ENCODE data around the gene ARHGEF3.

ARHGEF3 gene

DNA sequence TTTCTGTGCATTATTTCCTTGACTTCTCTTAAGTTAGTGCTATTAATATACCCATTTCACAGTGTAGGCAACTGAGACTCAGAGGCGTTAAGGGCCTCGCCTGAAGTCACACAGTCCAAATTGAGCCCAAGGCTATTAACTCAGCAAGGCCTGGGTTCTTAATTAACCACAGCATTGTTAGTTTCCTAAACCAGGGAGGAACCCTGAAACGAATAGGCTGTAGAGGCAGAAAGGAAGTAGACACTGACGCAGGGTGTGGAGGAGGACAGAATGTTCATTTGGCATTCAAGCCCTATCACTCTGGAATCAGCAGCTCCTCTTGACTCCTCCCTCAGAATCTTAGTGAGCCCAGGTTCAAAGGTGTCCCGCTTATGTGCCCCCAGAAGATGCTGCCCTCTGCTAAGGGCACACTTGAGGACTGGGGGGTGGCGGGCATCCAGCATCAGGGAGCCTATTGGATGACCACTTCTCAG, 13.9 kb downstream of the ARHGEF3 start:
- peak; percentile 47 for DNase-seq (ENCODE audit: low read depth)
- H3K4me3 ChIP-seq (ENCODE audit: low read depth, low read length) = no peak overlapping the region
- TF ChIP-seq, protein P1, sequence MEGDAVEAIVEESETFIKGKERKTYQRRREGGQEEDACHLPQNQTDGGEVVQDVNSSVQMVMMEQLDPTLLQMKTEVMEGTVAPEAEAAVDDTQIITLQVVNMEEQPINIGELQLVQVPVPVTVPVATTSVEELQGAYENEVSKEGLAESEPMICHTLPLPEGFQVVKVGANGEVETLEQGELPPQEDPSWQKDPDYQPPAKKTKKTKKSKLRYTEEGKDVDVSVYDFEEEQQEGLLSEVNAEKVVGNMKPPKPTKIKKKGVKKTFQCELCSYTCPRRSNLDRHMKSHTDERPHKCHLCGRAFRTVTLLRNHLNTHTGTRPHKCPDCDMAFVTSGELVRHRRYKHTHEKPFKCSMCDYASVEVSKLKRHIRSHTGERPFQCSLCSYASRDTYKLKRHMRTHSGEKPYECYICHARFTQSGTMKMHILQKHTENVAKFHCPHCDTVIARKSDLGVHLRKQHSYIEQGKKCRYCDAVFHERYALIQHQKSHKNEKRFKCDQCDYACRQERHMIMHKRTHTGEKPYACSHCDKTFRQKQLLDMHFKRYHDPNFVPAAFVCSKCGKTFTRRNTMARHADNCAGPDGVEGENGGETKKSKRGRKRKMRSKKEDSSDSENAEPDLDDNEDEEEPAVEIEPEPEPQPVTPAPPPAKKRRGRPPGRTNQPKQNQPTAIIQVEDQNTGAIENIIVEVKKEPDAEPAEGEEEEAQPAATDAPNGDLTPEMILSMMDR (IDR thresholded peaks at IDR 0.05; ENCODE audit: low read depth, low read length) = no peak
- TF ChIP-seq MYC (IDR thresholded peaks at IDR 0.05; ENCODE audit: low read depth, low read length) (no peak), POLR2A (IDR thresholded peaks at IDR 0.05; ENCODE audit: extremely low read depth, insufficient read length) (no peak)
- TF ChIP-seq, protein P2, sequence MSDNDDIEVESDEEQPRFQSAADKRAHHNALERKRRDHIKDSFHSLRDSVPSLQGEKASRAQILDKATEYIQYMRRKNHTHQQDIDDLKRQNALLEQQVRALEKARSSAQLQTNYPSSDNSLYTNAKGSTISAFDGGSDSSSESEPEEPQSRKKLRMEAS (IDR thresholded peaks at IDR 0.05; ENCODE audit: low read depth, low read length) = no peak

DNA sequence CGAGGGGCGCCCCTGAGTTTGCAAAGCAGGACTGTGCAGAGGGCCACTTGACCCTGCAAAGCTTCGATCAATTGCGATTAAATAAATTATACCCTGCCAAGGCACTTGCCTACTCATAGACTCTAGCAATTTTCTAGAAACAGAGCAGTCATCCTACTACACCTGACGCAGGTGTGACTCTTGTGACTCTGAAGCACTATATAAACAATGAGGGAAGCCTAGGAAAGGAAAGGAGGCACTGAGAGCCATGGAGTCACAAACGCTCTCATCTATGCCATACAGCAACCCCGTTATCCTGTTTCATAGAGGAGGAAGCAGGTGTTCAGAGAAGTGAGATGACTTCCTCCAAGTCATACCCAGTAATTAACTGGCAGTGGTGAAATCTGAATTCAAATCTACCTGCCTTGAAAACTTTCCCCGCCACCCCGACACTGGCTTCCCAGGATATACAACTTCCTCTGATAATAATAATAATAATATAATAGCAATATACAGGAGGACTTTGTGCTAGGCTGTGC, 14.4 kb downstream of the ARHGEF3 start:
- H3K4me3 ChIP-seq (ENCODE audit: low read depth, low read length) = no peak overlapping the region
- TF ChIP-seq MYC (IDR thresholded peaks at IDR 0.05; ENCODE audit: low read depth, low read length) (no peak), POLR2A (IDR thresholded peaks at IDR 0.05; ENCODE audit: extremely low read depth, insufficient read length) (no peak)
- TF ChIP-seq, protein P1 (IDR thresholded peaks at IDR 0.05; ENCODE audit: low read depth, low read length) = no peak
- TF ChIP-seq, protein P2 (IDR thresholded peaks at IDR 0.05; ENCODE audit: low read depth, low read length) = no peak
- DNase-seq (ENCODE audit: low read depth) = no peak

DNA sequence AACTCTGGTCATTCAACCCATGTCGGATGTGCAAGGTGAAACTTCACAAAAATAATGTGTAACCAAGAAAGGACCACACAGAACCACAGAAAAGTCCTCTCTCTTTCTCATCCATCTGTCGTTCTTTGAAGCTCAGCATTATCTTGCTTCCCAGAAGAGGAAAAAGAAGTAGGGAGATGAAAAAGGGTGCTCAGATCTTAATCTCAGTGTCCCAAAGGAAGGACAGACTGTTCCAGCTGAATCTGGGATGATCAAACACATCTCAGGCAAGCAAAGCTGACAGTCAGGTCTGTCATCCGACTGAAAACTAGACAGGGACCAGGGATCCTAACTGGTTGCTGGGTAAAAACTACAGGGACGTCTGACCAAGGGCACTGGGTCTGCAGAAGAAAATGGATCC, 16.2 kb downstream of the ARHGEF3 start:
- no peak overlapping the region for H3K4me3 ChIP-seq (ENCODE audit: low read depth, low read length)
- TF ChIP-seq, protein P2 (IDR thresholded peaks at IDR 0.05; ENCODE audit: low read depth, low read length) = no peak
- TF ChIP-seq, protein P1 (IDR thresholded peaks at IDR 0.05; ENCODE audit: low read depth, low read length) = no peak
- TF ChIP-seq MYC (IDR thresholded peaks at IDR 0.05; ENCODE audit: low read depth, low read length) = no peak
- no peak for TF ChIP-seq POLR2A (IDR thresholded peaks at IDR 0.05; ENCODE audit: extremely low read depth, insufficient read length)
- no peak for DNase-seq (ENCODE audit: low read depth)

DNA sequence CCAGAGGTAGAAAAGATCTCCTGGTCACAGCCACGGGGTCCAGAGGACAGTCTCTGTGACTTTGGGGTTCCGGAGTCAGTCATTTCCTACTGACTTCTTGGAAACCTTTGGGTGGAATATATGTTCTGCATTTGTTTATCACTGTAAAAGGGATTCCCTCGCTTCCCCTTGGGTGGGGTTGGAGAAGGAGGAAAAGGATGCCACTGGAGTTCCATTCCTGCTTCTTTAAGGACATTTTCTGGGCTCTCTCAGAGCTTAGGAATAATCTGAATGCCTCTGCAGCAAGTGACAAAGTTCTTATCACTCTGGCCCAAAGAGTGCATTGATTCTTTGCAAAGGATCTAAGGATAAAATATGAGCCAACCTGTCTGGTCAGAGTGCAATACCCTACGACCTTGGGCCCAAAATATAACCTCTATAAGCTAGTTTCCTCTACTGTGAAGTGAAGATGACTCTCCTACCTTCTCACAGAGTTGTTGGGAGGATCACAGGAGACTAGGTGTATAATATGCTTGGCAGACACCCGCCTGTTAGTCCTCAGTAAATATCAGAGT, 17.2 kb downstream of the ARHGEF3 start:
- no peak for TF ChIP-seq POLR2A (IDR thresholded peaks at IDR 0.05; ENCODE audit: extremely low read depth, insufficient read length)
- TF ChIP-seq, protein P2 (IDR thresholded peaks at IDR 0.05; ENCODE audit: low read depth, low read length) = no peak
- TF ChIP-seq, protein P1 (IDR thresholded peaks at IDR 0.05; ENCODE audit: low read depth, low read length) = no peak
- no peak for TF ChIP-seq MYC (IDR thresholded peaks at IDR 0.05; ENCODE audit: low read depth, low read length)
- H3K4me3 ChIP-seq (ENCODE audit: low read depth, low read length) = no peak overlapping the region
- no peak for DNase-seq (ENCODE audit: low read depth)

DNA sequence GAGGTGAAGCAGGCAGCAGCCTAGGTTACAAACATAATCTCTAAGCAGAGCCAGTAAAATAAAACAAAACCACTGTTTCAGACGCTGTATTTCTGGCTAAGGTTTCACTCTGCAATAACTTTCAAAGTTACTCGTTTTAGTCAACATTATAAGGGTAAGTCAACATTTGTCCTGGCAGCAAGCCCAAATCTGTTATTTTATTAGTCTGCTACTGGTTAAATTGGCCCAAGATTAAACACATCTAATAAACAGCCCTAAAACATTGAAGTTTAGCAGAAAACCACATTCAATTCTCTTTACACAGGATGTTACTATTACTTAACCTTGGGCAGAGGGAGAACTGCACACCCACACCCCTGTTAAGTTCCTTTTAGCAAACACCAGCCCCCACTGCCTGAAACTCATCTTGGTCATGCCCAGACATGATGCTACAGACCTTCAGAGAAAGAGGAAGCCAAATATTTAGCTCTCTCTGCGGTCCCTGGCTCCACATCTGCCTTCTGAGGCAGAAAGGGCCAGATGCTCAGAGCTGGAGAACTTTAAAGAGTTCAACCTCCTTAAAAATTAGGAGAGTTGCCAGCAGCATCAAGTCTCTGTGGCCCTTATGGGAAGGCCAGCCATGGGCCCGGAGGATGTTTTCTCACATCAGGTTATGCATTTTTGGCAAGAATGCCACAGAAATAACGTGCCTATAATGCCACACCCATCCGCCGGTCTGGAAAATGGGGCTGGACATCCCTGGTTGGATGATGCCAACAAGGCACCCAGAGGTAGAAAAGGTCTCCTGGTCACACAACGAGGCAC, 17.9 kb downstream of the ARHGEF3 start:
- peak overlapping the region; percentile 12 for H3K4me3 ChIP-seq (ENCODE audit: low read depth, low read length)
- peak; percentile 93 for DNase-seq (ENCODE audit: low read depth)
- TF ChIP-seq, protein P2 (IDR thresholded peaks at IDR 0.05; ENCODE audit: low read depth, low read length) = peak; percentile 61
- TF ChIP-seq, protein P1 (IDR thresholded peaks at IDR 0.05; ENCODE audit: low read depth, low read length) = no peak
- no peak for TF ChIP-seq POLR2A (IDR thresholded peaks at IDR 0.05; ENCODE audit: extremely low read depth, insufficient read length)
- peak; percentile 71 for TF ChIP-seq MYC (IDR thresholded peaks at IDR 0.05; ENCODE audit: low read depth, low read length)

Measured in NB4 (cell line).